ENCODE data around the gene UBE2E2.

The UBE2E2 gene

DNA sequence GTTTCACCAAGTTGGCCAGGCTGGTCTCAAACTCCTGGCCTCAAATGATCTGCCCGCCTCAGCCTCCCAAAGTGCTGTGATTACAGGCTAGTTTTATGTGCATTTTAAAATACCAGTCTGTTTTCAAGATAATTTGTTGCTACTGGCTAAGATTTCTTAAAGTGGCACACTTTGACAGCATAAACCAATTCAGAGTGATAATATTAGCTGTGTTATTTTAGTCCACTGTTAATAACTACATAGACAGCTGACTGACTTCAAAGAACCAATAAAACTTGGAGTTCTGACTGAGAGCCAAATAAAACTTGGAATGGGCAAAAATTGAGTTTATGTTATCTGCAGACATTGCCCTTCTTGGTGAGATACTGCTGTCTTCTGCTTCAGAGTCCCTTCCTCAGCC lies 291.8 kb downstream of the UBE2E2 start:
- TF ChIP-seq CTCF (conservative IDR thresholded peaks at IDR 0.05; ENCODE audit: low read length), result no peak
- DNase-seq (ENCODE audit: low read depth), result no peak
- H3K4me3 ChIP-seq (ENCODE audit: low read length), result no peak overlapping the region

- DNase-seq (ENCODE audit: low read depth), result peak; percentile 58
- TF ChIP-seq CTCF (conservative IDR thresholded peaks at IDR 0.05; ENCODE audit: low read length), result no peak
- no peak overlapping the region for H3K4me3 ChIP-seq (ENCODE audit: low read length)
Observed at GRCh38 chr3:23495507-23495906, 292.4 kb downstream of the UBE2E2 start.

DNA sequence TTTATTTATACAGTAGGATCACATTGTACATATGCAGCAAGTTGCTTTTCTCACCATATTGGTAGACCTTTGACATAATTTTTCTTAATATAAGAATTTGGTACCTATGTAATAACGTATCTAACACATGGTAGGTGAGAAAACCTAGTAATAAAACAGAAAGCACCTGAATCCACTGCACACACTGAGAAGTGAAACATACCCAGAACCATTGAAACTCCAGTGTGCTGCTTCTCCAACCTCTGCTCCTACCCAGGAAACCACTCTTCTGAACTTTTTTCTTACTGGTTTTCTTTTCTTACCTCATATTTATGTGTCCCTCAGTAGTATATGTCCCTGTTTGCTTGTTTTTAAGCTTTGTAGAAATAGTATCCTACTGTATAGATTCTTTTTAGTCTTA lies 293.0 kb downstream of the UBE2E2 start:
- no peak for TF ChIP-seq CTCF (conservative IDR thresholded peaks at IDR 0.05; ENCODE audit: low read length)
- no peak for DNase-seq (ENCODE audit: low read depth)
- H3K4me3 ChIP-seq (ENCODE audit: low read length), result no peak overlapping the region

GRCh38 chr3:23497156-23497555 lies 294.0 kb downstream of the UBE2E2 start:
- H3K4me3 ChIP-seq (ENCODE audit: low read length), result no peak overlapping the region
- TF ChIP-seq CTCF (conservative IDR thresholded peaks at IDR 0.05; ENCODE audit: low read length), result no peak
- DNase-seq (ENCODE audit: low read depth), result peak; percentile 18

- no peak for TF ChIP-seq CTCF (conservative IDR thresholded peaks at IDR 0.05; ENCODE audit: low read length)
- no peak for DNase-seq (ENCODE audit: low read depth)
Observed at GRCh38 chr3:23501201-23501802, 298.2 kb downstream of the UBE2E2 start.

GRCh38 chr3:23508464-23508863 lies 305.3 kb downstream of the UBE2E2 start:
- no peak overlapping the region for H3K4me3 ChIP-seq (ENCODE audit: low read length)
- no peak for TF ChIP-seq CTCF (conservative IDR thresholded peaks at IDR 0.05; ENCODE audit: low read length)
- no peak for DNase-seq (ENCODE audit: low read depth)

More at GRCh38 chr3:23501201-23501802, 298.2 kb downstream of the UBE2E2 start:
- H3K4me3 ChIP-seq (ENCODE audit: low read length), result no peak overlapping the region

- no peak overlapping the region for H3K4me3 ChIP-seq (ENCODE audit: low read length)
- no peak for TF ChIP-seq CTCF (conservative IDR thresholded peaks at IDR 0.05; ENCODE audit: low read length)
- no peak for DNase-seq (ENCODE audit: low read depth)
Observed at GRCh38 chr3:23518441-23518840, 315.3 kb downstream of the UBE2E2 start.
